Measurements from ENCODE around the gene PIGH.
"Not testable (repeated sequence)": the region's sequence is repeated elsewhere in the genome, so short reads cannot be mapped to it uniquely, and the experiment has no call there.

The PIGH gene, protein sequence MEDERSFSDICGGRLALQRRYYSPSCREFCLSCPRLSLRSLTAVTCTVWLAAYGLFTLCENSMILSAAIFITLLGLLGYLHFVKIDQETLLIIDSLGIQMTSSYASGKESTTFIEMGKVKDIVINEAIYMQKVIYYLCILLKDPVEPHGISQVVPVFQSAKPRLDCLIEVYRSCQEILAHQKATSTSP

DNA sequence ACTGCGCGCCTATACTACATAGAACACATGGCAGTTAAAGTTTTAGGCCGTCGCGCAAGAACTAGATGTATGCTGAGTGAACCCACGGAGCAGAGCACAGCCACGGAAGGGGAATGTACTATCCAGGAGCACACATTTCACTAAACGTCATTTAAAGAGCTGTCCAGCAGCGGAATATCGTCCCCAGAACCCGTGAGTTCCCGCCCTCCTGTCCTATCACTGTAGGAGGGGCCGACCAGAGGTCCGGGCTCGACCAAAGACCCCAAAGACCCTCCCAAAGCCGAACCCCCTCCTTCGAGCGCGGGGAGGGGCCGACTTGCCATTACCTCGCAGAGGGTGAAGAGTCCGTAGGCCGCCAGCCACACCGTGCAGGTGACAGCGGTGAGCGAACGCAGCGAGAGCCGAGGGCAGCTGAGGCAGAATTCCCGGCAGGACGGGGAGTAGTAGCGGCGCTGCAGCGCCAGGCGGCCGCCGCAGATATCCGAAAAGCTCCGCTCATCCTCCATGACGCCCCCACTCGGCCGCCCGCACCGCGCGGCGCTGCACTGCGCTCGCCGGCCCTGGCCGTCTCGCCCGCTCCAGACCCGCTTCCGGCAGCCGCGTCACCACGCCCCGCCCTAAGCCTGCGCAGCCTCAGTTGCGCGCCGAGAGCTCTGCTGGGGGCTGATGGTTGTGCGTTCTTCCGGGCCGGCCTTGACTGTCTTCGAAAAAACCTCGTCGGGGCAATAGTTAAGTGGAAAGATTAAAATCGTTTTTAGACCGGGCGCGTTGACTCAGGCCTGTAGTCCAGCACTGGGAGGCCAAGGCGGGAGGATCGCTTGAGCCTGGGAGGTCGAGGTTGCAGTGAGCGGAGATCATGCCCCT, at the start of gene PIGH:
PIGH (minus strand) TSS at position 571 of the 864 bp plus-strand sequence; CDS start at position 506, 65 bp downstream.
- H3K9me3 Mint-ChIP-seq = no peaks in the 10 kb centered on the region
- peaks cover 51% of the 10 kb centered on the region for H3K4me1 Mint-ChIP-seq
- H3K4me3 Mint-ChIP-seq = peak within 1 kb of the TSS; percentile 92 to 93
- DNase-seq = peak; percentile 94 to 95
- no peaks in the 10 kb centered on the region for H3K27me3 Mint-ChIP-seq
- ATAC-seq = peak; percentile 100
- H3K27ac Mint-ChIP-seq = peak within 1 kb of the TSS; percentile 95 to 96

DNA sequence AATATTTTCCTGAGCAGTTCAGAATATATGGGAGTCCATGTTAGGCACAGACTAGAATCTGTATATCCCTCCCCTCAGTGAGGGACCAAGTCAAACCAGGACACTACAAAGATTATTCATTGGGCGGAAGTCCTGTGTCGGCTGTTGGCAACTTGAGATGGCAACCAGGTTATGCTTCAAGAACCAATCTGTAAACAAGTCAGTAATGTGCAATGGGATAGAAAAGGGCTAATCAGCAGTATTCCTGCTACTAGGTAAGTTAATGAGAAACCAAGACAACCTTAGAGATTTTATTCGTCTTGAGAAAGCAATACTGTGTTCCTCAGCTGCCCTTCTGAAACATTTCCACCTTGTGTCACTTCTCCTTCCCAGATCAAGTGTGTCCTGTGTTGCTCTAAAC, 46.1 kb upstream of the PIGH start:
- Mint-ChIP-seq H3K4me3 (no peak overlapping the region), H3K9me3 (no peaks in the 10 kb centered on the region), H3K27me3 (no peaks in the 10 kb centered on the region), H3K4me1 (peaks cover 13% of the 10 kb centered on the region), H3K27ac (no peak overlapping the region)
- DNase-seq = no peak
- ATAC-seq = no peak

DNA sequence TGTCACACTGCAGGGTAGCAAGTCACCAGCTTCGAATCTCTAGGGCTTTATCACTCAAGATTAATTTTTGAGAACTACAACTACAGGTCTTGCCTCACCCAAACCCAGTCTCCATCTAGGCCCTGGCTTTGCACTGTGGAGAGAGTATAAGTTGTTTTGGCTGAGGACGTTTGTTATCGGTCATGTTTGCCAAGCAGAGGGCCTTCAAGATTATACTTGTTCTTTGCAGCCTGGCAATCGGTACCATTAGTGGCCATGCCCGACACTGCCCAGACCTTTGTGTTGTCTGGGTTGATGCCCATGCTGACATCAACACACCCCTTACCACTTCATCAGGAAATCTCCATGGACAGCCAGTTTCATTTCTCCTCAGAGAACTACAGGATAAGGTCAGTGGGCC, 45.3 kb upstream of the PIGH start:
- Mint-ChIP-seq H3K4me3 (no peak overlapping the region), H3K27me3 (no peaks in the 10 kb centered on the region), H3K4me1 (peaks cover 13% of the 10 kb centered on the region), H3K27ac (no peak overlapping the region), H3K9me3 (no peaks in the 10 kb centered on the region)
- no peak for DNase-seq
- ATAC-seq = no peak

- Mint-ChIP-seq H3K9me3 (no peaks in the 10 kb centered on the region), H3K4me1 (peaks cover 13% of the 10 kb centered on the region), H3K4me3 (no peak overlapping the region), H3K27me3 (no peaks in the 10 kb centered on the region), H3K27ac (no peak overlapping the region)
- ATAC-seq = no peak
- DNase-seq = no peak
Observed at GRCh38 chr14:67644428-67644827, 44.4 kb upstream of the PIGH start.

DNA sequence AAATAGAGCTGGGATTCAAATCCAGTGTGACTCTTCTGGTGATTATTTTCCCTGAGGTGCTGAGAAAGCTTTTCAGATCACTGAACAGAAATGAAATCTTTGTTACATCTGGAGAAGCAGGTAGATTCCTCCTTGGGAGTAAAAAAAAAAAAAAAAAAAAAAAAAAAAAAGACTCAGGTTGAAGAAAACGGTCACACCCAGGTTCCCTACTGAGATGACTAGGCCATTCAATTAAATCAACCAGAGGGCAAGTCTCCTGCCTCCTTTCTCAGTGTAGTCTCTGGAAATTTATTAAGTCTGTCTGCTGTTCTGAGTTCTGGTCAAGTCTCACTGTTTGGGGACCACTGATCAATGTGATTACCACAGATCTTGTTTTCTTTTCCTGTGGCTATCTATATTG, 43.6 kb upstream of the PIGH start:
- Mint-ChIP-seq H3K27ac (no peak overlapping the region), H3K9me3 (no peaks in the 10 kb centered on the region), H3K4me3 (no peak overlapping the region), H3K27me3 (no peaks in the 10 kb centered on the region), H3K4me1 (peaks cover 13% of the 10 kb centered on the region)
- ATAC-seq (no peak), DNase-seq (no peak)

DNA sequence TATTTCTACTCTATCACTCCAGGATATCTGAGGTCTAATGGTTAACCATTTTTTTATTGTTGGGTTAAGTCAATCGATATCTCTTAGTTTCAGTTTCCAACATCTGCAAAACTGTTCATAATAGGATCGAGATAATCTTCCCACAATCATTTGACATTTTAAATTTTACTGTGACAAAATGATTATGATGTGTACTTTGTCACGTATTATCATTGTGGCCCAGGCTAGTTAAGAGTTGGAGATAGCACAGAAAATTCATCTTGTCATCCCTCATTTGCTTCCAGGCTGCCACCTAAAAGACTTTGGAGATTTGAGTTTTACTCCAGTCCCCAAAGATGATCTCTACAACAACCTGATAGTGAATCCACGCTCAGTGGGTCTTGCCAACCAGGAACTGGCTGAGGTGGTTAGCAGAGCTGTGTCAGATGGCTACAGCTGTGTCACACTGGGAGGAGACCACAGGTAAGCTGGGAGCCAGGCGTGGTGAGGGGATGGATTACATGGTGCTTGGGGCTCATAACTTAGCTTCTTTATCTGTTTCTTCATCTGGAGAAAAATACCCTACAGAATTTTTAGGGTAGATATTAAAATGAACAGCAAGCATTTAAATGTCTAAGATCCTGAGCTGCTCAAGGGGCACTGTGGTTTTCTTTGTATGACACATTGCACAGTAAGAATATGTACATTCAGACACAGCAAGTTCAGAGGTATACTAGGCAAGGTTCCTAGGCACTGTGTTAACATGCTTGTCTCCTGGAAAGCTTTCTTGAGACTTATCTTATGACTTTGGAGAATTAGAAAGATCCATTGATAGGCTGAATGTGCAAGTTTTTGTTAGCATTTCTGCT, 42.1 kb upstream of the PIGH start:
- peak overlapping the region in 1 of 2 donors; percentile 13 for H3K27ac Mint-ChIP-seq
- no peak overlapping the region for H3K4me3 Mint-ChIP-seq
- no peak for DNase-seq
- no peaks in the 10 kb centered on the region for H3K9me3 Mint-ChIP-seq
- ATAC-seq = peak; percentile 75
- peaks cover 13% of the 10 kb centered on the region for H3K4me1 Mint-ChIP-seq
- no peaks in the 10 kb centered on the region for H3K27me3 Mint-ChIP-seq

DNA sequence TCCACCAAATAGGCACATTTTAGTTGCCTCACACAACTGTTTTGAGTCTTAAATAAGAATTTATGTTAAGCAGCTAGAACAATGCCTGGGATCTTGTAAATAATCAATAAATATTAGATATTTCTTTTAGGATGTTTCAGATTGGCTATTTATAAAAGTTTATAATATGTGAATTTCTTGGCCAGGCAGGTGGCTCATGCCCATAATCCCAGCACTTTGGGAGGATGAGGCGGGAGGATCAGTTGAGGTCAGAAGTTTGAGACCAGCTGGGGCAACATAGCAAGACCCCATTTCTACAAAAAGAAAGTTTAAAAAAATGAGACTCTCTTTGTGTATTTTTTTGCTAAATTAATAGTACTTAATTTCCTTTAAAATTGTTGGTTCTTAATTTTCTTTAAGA, 41.4 kb upstream of the PIGH start:
- Mint-ChIP-seq H3K27me3 (no peaks in the 10 kb centered on the region), H3K27ac (no peak overlapping the region)

GRCh38 chr14:67638642-67639041, 38.6 kb upstream of the PIGH start:
- Mint-ChIP-seq H3K9me3 (no peaks in the 10 kb centered on the region), H3K27me3 (no peaks in the 10 kb centered on the region), H3K27ac (no peak overlapping the region), H3K4me3 (no peak overlapping the region), H3K4me1 (peaks cover 21% of the 10 kb centered on the region)
- no peak for DNase-seq
- ATAC-seq = no peak

More for the DNA sequence above, 41.4 kb upstream of the PIGH start:
- ATAC-seq = no peak
- H3K4me1 Mint-ChIP-seq = peaks cover 13% of the 10 kb centered on the region
- H3K4me3 Mint-ChIP-seq = no peak overlapping the region
- H3K9me3 Mint-ChIP-seq = no peaks in the 10 kb centered on the region
- DNase-seq = no peak

GRCh38 chr14:67636361-67636919, 36.4 kb upstream of the PIGH start:
- no peaks in the 10 kb centered on the region for H3K9me3 Mint-ChIP-seq
- peaks cover 8% of the 10 kb centered on the region for H3K4me1 Mint-ChIP-seq
- DNase-seq (peak; percentile 2 to 16), ATAC-seq (peak; percentile 98)
- H3K27ac Mint-ChIP-seq = peak overlapping the region; percentile 63 to 91
- H3K4me3 Mint-ChIP-seq = no peak overlapping the region
- H3K27me3 Mint-ChIP-seq = no peaks in the 10 kb centered on the region

DNA sequence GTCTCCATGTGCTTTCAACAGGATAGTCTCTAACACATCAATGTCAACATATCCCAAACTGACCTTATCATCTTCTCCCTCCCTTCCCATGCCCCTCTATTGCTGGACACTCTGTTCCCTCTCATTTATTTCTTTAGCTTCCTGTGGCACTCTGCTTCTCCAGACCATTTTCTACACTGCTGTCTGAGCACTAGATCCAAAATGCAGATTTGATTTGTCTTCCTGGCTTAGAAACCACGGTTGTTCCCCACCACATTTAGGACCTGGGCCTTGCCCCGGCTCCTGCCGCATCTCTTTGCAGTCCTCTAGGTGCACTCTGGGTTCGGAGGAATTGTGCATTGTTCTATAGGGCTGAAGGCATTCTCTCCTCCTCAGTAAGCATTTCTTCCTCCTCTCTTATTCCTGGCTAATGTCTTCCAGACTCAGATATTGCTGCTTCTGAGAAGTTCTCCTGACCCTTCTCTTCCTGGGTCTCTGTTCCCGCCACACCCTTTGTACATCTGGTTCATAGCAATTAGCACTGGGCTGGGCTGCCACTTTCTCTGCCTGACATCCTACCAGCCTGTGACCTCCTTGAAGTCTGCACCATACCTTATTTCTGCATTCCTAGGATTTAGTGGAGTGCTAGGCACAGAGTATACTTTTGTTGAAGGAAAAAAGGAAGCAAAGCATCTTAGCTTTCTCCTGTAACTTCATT, 33.5 kb upstream of the PIGH start:
- H3K27me3 Mint-ChIP-seq = no peaks in the 10 kb centered on the region
- H3K9me3 Mint-ChIP-seq = no peaks in the 10 kb centered on the region
- no peak overlapping the region for H3K4me3 Mint-ChIP-seq
- peaks cover 8% of the 10 kb centered on the region for H3K4me1 Mint-ChIP-seq
- peak overlapping the region in 1 of 2 donors; percentile 27 for H3K27ac Mint-ChIP-seq
- ATAC-seq (no peak), DNase-seq (no peak)

DNA sequence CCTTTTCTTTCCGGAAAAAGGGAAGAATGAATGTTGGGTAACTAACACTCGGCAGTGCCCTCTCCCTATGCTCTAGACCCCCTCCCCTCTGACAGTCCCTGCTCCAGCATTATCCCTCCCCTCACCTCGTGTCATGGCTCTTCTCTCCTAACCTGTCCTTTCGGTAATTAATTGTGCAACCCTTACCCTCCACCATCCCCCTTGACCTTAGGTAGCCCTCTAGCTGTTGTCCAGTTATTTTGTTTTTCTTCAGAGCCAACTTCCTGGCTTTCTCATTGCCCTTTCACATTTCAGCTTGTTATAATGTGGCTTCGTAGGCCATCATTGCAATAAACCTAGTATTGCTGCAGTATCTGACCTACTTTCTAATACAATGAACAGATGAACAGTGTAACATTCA, 30.9 kb upstream of the PIGH start:
- H3K27me3 Mint-ChIP-seq = no peaks in the 10 kb centered on the region
- DNase-seq (no peak), ATAC-seq (no peak)
- peaks cover 2% of the 10 kb centered on the region for H3K4me1 Mint-ChIP-seq
- H3K9me3 Mint-ChIP-seq = no peaks in the 10 kb centered on the region
- H3K27ac Mint-ChIP-seq = no peak overlapping the region
- H3K4me3 Mint-ChIP-seq = no peak overlapping the region

GRCh38 chr14:67630186-67630585, 30.1 kb upstream of the PIGH start:
- H3K4me1 Mint-ChIP-seq = no peaks in the 10 kb centered on the region
- no peak for ATAC-seq
- no peak overlapping the region for H3K4me3 Mint-ChIP-seq
- no peaks in the 10 kb centered on the region for H3K9me3 Mint-ChIP-seq
- no peak overlapping the region for H3K27ac Mint-ChIP-seq
- DNase-seq = no peak
- no peaks in the 10 kb centered on the region for H3K27me3 Mint-ChIP-seq

- no peaks in the 10 kb centered on the region for H3K27me3 Mint-ChIP-seq
- ATAC-seq = no peak
- H3K4me3 Mint-ChIP-seq = no peak overlapping the region
- no peak overlapping the region for H3K27ac Mint-ChIP-seq
- DNase-seq = no peak
- H3K9me3 Mint-ChIP-seq = no peaks in the 10 kb centered on the region
- H3K4me1 Mint-ChIP-seq = peaks cover 10% of the 10 kb centered on the region
Observed at GRCh38 chr14:67627519-67627918, 27.5 kb upstream of the PIGH start.

DNA sequence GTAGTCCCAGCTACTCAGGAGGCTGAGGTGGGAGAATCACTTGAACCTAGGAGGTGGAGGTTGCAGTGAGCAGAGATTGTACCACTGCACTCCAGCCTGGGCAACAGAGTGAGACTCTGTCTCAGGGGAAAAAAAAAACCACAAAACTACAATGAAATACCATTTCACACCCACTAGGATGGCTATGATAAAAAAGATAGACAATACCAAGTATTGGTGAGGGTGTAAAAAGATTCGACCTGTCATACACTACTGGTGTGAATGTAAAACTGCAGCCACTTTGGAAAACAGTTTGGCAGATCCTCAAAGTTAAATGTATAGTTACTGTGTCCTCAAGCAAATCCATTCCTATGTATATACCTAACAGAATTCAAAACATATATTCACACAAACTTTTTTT, 26.1 kb upstream of the PIGH start:
- peaks cover 16% of the 10 kb centered on the region for H3K4me1 Mint-ChIP-seq
- H3K27me3 Mint-ChIP-seq, H3K4me3 Mint-ChIP-seq, DNase-seq, H3K9me3 Mint-ChIP-seq, H3K27ac Mint-ChIP-seq: not testable (repeated sequence)
- peak; percentile 33 for ATAC-seq

GRCh38 chr14:67623114-67623513, 23.0 kb upstream of the PIGH start:
- Mint-ChIP-seq H3K27me3 (peaks cover 16% of the 10 kb centered on the region), H3K4me1 (peaks cover 45% of the 10 kb centered on the region), H3K9me3 (no peaks in the 10 kb centered on the region), H3K4me3 (peak overlapping the region; percentile 10 to 26), H3K27ac (peak overlapping the region in 1 of 2 donors; percentile 47)
- no peak for DNase-seq
- no peak for ATAC-seq
